HG02981 (cell line): ENCODE data around the gene ME3.

Experiments used
- ATAC-seq: cut with Tn5 transposase; IDR thresholded peaks from one replicate; pipeline ENCODE4 v1.9.1; 2021; ENCODE audit warnings: mild to moderate bottlenecking, moderate library complexity; ENCODE audit not compliant: unreplicated experiment

The ME3 gene

GRCh38 chr11:86589856-86590589 lies 82.4 kb downstream of the ME3 start:
- ATAC-seq = no peak

- no peak for ATAC-seq
Measured at GRCh38 chr11:86589204-86589603, 83.2 kb downstream of the ME3 start.

- no peak for ATAC-seq
Measured at GRCh38 chr11:86588566-86589090, 83.8 kb downstream of the ME3 start.

- no peak for ATAC-seq
Measured at GRCh38 chr11:86587264-86588193, 84.9 kb downstream of the ME3 start.

DNA sequence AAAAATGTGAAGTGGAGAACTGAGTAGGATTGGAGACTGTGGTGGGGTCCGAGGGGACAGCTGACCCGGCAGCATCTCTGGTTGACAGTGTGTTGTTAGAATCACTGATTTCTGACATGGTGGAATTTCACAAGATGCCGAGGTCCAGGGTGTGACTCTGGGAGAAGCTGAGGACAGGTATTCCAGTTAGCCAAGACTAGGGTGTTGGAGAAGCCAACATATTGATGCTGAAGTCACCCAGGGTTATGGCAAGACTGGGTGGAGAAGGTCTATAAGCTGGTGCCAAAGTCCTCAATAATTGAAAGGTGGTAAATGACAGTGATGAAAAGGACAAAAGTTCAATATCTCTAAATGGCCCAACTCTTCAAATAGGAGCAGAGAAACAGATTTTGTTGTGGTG lies 86.1 kb downstream of the ME3 start:
- ATAC-seq = no peak

DNA sequence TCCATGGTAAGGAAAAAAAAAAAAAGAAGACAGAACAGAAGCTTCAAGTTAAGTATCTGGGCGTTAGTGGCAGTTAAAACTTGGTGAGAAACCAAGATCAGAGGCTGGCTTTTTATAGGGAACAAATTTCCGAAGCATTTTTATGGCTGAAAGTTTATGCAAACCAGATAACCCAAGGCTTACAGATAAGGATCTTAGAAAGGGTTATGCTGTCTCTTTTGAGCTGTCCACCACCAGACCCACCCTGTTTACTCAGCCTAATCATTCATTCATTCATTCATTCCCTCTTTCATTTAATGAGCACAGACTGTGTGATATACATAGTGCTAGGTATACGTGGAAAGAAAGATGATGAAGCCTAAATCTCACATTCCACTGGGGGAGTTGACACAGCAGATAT lies 89.5 kb downstream of the ME3 start:
- ATAC-seq = no peak

- ATAC-seq = no peak
Measured at GRCh38 chr11:86580535-86580934, 91.9 kb downstream of the ME3 start.

- no peak for ATAC-seq
Measured at GRCh38 chr11:86579406-86579731, 93.0 kb downstream of the ME3 start.

GRCh38 chr11:86578727-86579405 lies 93.5 kb downstream of the ME3 start:
- ATAC-seq = no peak

DNA sequence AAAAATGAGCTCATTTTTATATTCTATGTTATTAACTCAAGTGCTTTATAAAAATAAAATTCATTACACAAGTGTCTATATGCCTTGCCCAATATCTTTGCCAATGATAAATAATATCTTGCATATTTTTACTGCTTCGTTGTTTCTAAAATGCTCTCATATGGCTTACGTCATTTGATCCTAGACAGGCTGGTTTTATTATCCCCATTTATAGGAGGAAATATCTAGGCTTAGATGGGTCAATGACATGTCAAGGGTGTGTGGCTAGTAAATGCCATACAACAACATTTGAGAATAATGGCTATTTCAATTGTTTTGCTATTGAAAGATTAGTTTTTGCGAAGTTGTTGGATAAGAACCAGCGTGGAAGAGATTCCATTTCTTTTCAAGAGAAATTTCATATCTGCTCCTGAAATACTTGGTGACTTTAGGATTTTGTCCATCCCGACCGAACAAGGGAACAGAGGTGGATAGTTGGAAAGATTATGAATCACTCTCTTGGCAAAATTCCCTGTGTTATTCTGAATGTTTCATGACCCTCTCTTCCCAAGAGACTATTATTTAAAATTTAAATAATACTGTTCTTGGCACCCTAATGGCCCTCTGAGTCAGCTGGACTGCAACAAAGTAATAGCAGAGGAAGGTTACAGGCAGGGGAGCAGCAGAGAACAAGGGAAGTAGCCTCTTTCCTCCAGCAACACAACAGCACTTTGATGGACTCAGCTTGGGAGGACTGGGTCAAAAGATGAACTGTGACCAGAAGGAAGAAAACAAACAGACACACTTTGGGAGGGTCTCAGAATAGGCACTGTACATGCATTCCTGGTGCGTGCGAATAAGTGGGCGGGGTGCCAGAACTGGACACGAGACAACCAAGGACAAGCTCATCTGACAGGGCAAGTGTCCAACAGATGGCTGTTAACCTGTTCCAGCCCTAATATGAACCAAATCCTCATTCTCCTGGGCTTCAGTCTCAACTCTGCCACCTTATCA lies 94.5 kb downstream of the ME3 start:
- no peak for ATAC-seq

- no peak for ATAC-seq
Measured at GRCh38 chr11:86576946-86577624, 95.3 kb downstream of the ME3 start.

DNA sequence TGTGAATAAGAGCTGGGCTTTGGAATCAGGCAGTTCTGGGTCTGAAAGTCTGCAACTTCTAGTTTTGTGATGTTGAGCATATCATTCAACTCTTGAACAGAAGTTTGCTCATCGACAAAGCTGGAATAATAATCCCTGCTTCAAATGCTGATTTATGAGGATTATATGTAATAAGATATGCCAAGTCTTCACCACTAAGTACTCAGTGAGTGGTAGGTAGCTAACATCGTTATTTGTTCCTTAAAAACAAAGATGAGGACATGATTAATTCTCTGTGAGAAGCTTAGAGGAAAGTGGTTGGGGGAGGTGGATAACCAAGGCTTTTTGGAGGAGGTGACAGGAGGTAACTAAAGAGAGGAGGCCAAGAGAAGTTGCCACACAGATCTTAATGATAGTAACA lies 96.5 kb downstream of the ME3 start:
- ATAC-seq = no peak

GRCh38 chr11:86575208-86575855 lies 97.1 kb downstream of the ME3 start:
- ATAC-seq = no peak

DNA sequence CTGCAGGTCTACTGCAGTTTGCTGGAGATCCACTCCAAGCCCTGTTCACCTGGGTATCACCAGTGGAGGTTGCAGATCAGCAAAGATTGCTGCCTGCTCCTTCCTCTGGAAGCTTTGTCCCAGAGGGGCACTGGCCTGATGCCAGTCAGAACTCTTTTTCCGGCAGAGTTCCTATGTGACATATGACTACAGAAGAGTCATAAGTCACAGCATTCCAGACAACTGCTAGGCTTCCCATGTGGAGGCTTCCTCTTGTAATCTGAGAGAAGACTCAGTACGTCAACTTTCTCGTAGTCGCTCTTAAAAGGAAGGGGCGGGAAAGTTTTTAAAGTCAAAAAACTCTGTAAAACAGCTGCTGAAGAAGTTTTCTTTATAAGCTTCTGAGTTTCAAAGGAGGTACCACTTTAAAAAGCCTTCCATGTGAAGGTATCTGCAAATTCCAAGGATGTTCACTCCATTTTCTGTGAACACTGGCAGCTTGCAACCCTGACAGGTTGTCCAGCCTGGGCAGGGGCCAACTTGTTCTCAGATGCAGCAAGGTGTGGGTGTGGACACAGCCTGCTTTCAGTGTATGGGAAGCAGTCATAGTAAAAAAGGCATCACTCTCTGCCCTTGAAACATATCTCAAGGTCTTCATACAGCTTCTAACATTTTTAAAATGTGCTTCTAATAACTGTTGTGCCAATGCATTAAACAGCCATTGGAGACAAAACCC lies 97.8 kb downstream of the ME3 start:
- no peak for ATAC-seq

- ATAC-seq = no peak
Measured at GRCh38 chr11:86571273-86571948, 101.0 kb downstream of the ME3 start.

DNA sequence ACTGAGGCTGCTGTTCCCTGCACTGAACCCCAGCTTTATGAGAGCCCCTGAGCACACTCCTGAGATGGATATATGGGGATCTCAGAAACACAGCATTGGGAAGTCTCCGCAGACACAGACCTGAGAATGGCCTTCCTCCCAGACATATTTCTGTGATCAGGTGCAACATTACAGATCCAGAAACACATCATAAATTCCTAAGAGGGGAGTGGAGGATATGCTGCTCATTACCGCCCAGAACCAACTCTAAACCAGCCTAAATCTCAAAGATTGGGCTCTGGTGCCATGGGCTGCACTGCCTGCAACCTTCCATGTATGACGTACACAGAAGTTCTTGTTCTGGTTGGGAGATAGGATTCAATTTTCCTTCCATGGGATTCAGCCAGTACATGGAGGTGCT lies 102.0 kb downstream of the ME3 start:
- no peak for ATAC-seq

- no peak for ATAC-seq
Measured at GRCh38 chr11:86570020-86570419, 102.4 kb downstream of the ME3 start.

DNA sequence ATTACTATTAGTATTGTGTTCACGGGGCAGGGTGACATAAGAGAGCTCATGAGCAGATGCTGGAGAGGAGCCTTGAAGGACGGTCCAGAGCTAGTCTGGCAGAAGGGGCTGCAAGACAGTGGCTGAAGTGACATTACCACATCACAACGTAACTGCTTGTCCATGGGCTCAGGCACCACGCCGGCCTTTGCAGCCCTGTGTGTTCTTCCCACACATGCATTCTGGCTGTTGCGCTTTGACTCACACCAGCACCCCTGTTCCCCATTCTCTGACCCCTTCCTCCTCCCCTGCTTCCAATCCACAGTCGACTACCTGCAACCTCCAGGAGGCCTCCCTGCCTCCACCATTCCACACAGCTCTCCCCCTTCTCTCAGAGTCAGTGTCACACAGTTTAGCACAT lies 103.3 kb downstream of the ME3 start:
- ATAC-seq = no peak
